CD4-positive, alpha-beta T cell treated with Interleukin-17A for 1 hour (primary cell): ENCODE results near the gene CCDC158.
"Not testable (repeated sequence)": the region's sequence is repeated elsewhere in the genome, so short reads cannot be mapped to it uniquely, and the experiment has no call there.

Experiments used
- DNase-seq: peaks from one replicate; pipeline ENCODE4 v3.0.0-alpha.2; 2020

CCDC158 gene

DNA sequence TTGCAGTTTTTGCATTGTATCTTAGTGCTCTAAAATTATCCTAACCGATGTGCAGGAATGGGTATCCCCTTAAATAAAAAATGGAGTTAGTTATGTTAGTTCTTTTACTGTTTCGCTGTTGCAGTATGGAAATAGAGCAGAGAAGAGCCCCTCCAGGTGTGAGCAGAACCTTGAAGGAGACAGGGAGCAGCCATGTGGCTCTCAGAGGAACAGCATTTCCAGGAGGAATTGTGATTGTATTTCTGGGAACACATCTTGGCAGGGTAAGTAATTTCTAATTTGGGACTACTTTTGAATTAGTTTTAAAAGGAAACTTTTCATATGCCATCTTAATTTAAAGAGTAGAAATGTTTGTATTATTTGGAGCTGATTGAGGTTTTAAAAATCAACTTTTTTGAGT is 5.3 kb upstream of the CCDC158 start:
- DNase-seq, result no peak

DNA sequence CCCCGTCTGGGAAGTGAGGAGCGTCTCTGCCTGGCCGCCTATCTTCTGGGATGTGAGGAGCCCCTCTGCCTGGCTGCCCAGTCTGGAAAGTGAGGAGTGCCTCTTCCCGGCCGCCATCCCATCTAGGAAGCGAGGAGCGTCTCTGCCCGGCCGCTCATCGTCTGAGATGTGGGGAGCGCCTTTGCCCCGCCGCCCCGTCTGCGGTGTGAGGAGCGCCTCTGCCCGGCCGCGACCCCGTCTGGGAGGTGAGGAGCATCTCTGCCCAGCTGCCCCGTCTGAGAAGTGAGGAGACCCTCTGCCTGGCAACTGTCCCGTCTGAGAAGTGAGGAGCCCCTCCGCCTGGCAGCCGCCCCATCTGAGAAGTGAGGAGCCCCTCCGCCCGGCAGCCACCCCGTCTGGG is 2.2 kb upstream of the CCDC158 start:
- DNase-seq, result not testable (repeated sequence)

DNA sequence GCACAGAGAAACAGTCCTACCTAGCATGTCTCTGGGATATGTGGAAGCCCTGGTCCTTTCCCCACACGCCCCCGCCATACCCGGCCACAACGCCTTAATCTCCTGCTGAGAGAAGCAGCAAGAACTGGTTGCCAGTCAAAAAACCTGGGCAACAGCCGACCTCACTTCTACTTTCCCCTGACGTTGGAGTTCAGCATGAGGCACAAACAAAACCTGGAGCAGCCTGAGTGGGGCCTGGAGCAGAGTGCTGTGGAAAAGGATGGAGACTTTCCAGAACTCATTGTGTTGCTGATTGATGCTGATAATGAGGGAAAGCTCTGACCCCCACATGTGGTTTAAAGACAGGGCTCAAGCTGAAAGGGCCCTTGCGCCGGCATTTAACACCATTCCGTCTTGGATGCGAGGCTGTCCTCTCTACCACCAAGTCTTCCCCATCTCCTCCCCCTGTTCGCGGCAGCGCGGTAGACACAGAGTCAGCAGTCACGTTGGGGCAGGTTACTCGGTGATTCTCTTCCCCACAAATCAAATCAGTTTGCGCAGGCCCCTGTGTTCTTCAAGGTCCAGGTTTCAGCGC is 666 bp downstream of the CCDC158 start:
- DNase-seq, result no peak

- no peak for DNase-seq
Measured at GRCh38 chr4:76410636-76411035, 10.3 kb downstream of the CCDC158 start.

DNA sequence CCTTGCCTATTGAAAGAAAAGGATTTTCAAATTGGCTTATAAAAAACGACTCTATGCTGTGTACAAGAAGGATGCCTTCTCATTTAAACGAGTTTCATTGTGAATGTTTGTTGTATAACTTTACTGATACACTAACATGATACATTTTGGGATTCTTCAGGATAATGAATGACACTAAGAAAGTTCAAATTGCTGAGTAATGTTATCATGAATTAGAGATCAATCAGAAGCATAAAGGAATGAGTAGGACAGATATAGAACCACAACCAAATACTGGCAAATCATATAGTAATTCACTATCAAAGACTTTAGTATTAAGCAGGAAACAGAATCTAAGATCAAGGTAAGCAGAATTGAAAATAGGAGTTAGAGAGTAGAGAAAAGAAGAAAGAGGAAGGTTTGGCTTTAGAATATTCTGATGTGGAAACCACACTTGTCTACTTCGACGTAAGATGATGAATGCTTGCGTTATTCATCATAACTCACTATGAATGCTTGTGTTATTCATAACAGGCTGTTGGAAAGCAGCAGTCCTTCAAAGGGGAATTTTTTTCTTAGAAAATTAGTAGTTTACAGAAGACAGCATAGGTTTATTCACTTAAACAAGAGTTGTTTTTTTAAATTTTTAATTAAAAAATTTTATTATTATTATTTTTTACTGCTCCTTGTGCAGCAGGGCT is 13.4 kb downstream of the CCDC158 start:
- no peak for DNase-seq

DNA sequence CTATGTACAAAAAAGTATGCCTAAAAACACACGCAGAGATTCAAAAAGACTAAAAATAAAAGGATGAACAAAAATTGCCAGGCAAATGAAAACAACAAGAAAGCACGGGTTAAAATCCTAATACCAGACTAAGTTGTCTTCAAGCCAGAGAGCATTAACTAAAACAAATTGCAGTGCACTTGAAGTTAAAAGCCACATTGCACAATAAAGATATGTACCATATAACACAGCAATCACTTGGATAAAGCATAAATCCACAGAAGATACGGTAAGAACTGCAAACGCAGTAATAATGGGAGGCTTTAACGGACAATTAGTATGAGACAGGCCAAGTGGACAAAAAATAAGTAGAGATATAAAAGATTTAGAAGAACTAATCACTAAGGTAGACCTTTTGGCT is 14.9 kb downstream of the CCDC158 start:
- DNase-seq, result no peak

DNA sequence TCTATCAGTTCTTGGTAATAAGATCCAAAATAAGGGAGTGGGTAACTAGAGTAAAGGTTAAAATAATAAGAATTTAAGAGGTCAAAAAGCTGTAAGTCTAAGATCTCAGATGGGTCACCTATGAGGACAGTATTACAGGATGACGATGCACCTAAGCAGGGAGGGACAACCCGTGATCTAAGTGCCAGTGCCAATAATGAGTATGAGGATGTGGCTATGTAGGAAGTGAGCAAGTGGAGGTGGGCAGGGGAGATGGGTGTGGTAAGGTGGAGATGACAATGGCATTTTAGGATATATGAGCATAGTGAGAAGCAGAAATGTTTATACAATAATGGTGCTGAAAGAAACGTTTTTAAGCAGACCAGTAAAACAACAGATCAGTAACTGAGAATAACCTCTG is 19.3 kb downstream of the CCDC158 start:
- DNase-seq, result no peak

DNA sequence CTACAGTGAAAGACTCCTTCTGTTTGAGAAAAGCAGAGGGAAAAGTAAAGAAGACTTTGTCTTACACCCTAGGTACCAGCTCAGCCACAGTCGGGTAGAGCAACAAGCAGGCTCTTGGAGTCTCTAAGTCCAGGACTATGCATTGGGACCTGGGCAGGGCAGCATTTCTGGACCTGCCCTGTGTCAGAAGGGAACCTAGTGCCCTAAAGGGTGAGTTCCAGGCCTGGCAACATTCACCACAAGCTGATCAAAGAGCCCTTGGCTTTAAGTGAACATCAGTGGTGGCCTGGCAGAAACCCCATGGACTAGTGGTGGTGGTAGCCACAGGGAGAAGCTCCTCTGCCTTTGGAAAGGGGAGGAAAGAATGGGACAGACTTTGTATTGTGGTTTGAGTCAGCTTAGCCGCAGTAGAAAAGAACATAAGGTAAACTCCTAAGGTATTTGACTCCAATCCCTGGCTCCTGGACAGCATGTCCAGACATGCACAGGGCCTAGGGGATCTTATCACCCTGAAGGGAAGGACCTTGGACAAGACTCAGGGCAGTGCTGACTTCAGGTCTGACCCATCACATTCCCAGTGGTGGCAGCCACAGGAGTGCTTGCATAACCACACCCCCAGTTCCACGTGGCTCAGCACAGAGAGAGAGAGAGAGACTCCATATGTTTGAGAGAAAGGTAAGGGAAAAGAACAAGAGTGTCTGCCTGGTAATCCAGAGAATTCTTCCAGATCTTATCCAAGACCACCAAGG is 32.6 kb downstream of the CCDC158 start:
- DNase-seq, result no peak

- no peak for DNase-seq
Measured at GRCh38 chr4:76386566-76387305, 34.2 kb downstream of the CCDC158 start.

- no peak for DNase-seq
Measured at GRCh38 chr4:76385974-76386373, 35.0 kb downstream of the CCDC158 start.

DNA sequence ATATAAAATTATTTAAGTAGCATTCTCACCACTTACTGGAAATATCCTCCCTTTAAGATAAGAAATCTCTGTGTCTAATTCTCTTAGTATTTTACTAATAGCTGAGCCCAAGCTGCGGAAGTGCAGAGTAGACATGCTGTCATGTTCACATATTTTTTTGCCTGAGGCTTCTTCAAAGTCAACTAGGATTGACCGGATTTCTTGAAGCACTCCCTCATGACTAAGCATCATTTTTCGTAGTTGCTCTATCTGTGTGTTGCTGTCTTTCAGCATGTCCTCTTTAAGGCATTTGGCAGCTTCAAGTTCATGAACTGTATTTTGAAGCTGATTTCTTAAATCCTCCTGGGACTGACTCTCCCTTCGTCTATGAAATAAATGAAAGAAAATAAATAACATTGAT is 36.9 kb downstream of the CCDC158 start:
- DNase-seq, result no peak

DNA sequence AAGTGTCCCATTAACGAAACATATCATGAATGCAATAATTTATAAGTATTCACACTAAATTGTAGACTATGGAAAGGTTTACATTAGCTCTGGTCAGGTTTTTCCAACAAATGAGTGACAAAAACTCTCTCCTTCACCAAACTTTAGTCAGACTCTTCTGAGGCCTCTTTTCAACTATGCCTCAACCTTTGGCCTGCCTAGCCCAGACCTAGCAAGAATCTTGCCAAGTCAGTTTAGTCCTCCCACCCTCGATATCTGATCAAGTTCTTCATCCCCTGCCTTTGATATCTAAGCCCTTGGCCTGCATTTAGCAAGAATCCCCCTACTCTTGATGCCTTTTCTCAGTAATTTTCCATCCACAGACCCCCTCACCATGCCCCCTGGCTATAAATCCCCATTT is 37.9 kb downstream of the CCDC158 start:
- DNase-seq, result no peak

DNA sequence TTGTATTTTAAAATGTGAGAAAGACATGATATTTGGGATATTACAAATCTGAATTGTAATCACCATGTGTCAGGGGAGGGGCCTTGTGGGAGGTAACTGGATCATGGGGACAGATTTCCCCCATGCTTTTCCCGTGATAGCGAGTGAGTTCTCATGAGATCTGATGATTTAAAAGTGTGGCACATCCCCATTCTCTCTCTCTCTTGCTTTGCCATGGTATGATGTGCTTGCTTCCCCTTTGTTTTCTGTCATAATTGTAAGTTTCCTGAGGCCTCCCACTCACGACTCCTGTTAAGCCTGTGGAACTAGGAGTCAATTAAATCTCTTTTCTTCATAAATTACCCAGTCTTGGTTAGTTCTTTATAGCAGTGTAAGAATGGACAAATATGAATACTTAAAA is 39.0 kb downstream of the CCDC158 start:
- DNase-seq, result no peak

GRCh38 chr4:76380561-76380960 is 40.4 kb downstream of the CCDC158 start:
- no peak for DNase-seq

- peak; percentile 45 for DNase-seq
Measured at GRCh38 chr4:76377911-76378310, 43.0 kb downstream of the CCDC158 start.

DNA sequence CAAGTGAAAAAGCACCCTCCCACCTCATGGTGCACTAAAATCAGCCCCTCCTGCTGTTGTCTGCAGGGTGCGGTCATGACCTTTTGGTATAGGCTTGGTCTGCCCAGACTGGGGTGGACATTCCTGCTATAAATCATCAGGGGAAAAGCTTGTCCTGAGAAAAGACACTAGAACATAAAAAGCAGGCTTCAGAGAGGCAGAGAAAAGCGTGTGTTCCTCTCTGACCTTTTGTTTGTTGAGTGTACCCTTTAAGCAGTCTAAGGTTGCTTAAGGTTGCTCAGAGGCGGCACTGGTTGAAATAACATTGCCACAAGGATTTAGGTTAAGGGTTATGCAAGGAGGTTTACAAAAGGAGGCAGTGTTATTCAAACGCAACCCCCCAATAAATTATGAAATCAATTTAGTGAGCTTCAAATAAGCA is 43.5 kb downstream of the CCDC158 start:
- no peak for DNase-seq

- DNase-seq, result no peak
Measured at GRCh38 chr4:76376534-76376933, 44.4 kb downstream of the CCDC158 start.

GRCh38 chr4:76375703-76376102 is 45.2 kb downstream of the CCDC158 start:
- DNase-seq, result no peak

GRCh38 chr4:76374798-76375197 is 46.1 kb downstream of the CCDC158 start:
- DNase-seq, result no peak

DNA sequence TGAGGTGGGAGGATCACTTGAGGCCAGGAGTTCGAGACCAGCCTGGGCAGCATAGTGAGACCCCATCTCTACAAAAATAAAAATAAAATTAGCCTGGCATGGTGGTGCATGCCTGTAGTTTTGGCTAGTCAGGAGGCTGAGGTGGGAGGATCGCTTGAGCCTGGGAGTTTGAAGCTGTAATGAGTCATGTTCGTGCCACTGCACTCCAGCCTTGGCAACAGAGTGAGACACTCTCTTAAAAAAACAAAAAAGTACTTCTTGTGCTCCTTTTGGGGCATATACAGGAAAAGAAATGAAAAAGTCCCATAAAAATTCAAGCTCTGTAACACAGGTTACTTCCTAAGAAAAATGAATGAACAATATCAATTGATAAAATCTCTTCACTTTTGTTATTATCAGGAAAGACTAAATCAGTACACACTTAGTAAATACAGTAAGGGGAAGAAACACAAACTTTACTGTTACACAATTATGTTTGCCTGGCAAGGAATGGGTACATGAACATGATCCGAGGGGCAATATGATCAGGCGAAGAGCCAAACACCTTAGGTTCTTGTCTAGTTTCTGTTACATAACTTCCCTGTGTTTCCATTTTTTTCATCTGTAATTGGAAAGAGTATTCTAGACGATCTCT is 46.9 kb downstream of the CCDC158 start:
- DNase-seq, result no peak

DNA sequence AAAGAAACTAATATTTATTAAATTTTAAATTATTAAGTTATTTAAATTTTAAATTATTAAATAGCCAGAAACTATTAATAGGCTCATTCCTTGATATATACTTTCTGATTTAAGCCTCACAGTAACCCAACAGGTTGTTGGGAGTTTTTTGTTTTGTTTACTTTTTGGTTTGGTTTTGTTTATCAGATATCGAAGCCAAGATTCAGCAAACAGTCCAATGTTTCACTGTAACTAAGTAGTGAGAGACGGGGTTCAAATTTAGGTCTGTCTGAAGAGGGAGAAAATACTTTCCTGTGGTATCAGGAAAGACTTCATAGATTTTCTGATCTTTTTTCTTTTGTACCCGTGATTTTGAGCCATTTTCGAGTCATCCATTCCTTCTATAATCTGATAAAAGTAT is 54.2 kb downstream of the CCDC158 start:
- no peak for DNase-seq

DNA sequence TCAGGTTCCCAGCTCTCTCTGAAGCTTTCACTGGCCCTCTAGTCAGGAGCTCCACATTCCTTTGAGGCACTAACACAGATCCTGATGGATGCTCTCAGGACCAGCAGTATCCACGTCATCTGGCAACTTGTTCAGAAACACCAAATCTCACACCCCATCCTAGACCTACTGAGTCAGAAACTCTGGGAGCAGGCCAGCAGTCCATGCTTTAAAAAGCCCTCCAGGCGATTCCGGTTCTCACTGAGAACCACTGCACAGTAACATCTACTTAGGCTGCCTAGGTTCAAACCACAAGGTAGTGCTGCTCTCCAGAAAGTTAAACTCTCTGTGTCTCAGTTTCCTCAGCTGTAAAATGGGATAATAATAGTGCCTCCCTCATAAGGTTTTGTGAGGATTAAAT is 55.3 kb downstream of the CCDC158 start:
- DNase-seq, result no peak

GRCh38 chr4:76364763-76365162 is 56.2 kb downstream of the CCDC158 start:
- no peak for DNase-seq
